AG04450 (cell line): ENCODE data around the gene DNM3. TPM values are rescaled to one million over a fixed set of nuclear protein-coding genes. Genes with fewer than 3 reads are reported as not detected.

Experiments
- CTCF ChIA-PET: fragments of 300-600, 350-600 bp; formaldehyde crosslinking; extraction: SDS; loops from one replicate; lab custom pipeline; 2022; ENCODE audit warnings: antibody characterized with exemption, inconsistent platforms; lab: Charles Lee
- POLR2A ChIA-PET: fragments of 350-600 bp; formaldehyde crosslinking; extraction: SDS; loops from one replicate; lab custom pipeline; 2021; ENCODE audit warnings: antibody characterized with exemption, inconsistent platforms; lab: Yijun Ruan, JAX
- DNase-seq: peaks from one replicate; pipeline ENCODE4 v3.0.0-alpha.2; 2011; ENCODE audit warnings: low read depth, low spot score
- H3K27ac ChIP-seq: one replicate; pipeline ENCODE4 v1.5.1; 2012; ENCODE audit warnings: low read depth, low read length, control low read depth
- H3K27me3 ChIP-seq: one replicate; pipeline ENCODE4 v1.6.0; 2012; ENCODE audit warnings: low read length; ENCODE audit not compliant: control insufficient read depth, insufficient read depth
- H3K4me3 ChIP-seq: 2 replicates; pipeline ENCODE4 v1.5.1; 2011; ENCODE audit warnings: mild to moderate bottlenecking, low read depth, low read length, control low read depth
- H3K9me3 ChIP-seq: 2 replicates; pipeline ENCODE4 v1.5.1; 2012; ENCODE audit warnings: low read length; ENCODE audit not compliant: control insufficient read depth, insufficient read depth
- polyA plus RNA-seq: library from polyadenylated mRNA; depleted of rRNA; stranded (reverse); fragments of >200 nt; gene quantifications from 2 replicates; pipeline ENCODE4 v1.2.3, GENCODE V29; 2011
- TF ChIP-seq, protein P1 (sequence below): IDR thresholded peaks from 2 replicates; pipeline ENCODE4 v1.5.1; 2011; ENCODE audit warnings: low read depth, low read length, control low read depth, inconsistent platforms

The DNM3 gene
- polyA plus RNA-seq, 1 experiment, result 0.37 TPM

GRCh38 chr1:172238158-172238557 lies 396.9 kb downstream of the DNM3 start:
- no peaks in the 10 kb centered on the region for H3K27me3 ChIP-seq
- no peaks in the 10 kb centered on the region for H3K9me3 ChIP-seq
- no peak overlapping the region for H3K27ac ChIP-seq
- POLR2A ChIA-PET, result no interaction called here
- DNase-seq, result no peak
- CTCF ChIA-PET, result no interaction called here
- H3K4me3 ChIP-seq, result no peak overlapping the region
- TF ChIP-seq, protein P1, sequence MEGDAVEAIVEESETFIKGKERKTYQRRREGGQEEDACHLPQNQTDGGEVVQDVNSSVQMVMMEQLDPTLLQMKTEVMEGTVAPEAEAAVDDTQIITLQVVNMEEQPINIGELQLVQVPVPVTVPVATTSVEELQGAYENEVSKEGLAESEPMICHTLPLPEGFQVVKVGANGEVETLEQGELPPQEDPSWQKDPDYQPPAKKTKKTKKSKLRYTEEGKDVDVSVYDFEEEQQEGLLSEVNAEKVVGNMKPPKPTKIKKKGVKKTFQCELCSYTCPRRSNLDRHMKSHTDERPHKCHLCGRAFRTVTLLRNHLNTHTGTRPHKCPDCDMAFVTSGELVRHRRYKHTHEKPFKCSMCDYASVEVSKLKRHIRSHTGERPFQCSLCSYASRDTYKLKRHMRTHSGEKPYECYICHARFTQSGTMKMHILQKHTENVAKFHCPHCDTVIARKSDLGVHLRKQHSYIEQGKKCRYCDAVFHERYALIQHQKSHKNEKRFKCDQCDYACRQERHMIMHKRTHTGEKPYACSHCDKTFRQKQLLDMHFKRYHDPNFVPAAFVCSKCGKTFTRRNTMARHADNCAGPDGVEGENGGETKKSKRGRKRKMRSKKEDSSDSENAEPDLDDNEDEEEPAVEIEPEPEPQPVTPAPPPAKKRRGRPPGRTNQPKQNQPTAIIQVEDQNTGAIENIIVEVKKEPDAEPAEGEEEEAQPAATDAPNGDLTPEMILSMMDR, result no peak

DNA sequence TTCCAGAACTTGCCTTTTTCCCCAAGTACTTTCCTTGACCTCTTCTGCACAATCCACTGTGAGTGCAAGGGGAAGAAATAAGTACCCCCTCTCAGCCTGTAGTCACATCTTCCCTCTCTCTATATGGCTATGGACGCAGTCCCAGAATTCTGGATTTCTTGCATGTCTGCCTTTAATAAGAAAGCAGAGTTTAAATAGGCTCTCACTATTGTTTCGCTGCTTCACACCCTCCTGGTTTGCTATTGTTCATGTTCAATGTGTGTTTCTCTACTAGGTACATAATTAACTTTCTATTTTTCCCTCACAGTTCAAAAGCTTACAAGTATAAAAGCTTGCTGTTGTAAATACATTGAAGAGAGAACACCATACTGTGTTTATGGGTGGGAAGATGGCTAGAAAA lies 397.7 kb downstream of the DNM3 start:
- ChIA-PET CTCF (no interaction called here), POLR2A (no interaction called here)
- no peak overlapping the region for H3K27ac ChIP-seq
- no peak overlapping the region for H3K4me3 ChIP-seq
- DNase-seq, result no peak
- no peaks in the 10 kb centered on the region for H3K9me3 ChIP-seq
- H3K27me3 ChIP-seq, result no peaks in the 10 kb centered on the region
- TF ChIP-seq, protein P1, result no peak

DNA sequence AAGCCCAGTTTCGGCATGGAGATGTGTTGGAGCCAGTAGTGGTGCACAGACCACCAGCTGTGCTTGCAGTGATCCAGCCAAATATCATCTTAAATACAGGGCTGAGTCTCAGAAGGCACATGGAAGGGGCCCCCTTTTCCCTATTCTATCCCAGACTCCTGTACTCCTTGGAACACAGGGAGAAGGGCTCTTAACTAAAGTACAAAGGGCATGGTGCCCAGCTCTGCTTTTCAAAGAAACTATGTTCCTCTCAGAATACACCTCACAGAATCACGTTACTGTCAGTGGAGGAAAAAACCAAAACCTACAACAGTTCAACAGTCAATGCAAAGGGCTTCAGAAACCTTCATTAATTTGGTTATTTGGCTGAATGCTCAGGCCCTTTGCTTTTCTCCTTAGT lies 398.6 kb downstream of the DNM3 start:
- POLR2A ChIA-PET, result no interaction called here
- no peak overlapping the region for H3K27ac ChIP-seq

DNA sequence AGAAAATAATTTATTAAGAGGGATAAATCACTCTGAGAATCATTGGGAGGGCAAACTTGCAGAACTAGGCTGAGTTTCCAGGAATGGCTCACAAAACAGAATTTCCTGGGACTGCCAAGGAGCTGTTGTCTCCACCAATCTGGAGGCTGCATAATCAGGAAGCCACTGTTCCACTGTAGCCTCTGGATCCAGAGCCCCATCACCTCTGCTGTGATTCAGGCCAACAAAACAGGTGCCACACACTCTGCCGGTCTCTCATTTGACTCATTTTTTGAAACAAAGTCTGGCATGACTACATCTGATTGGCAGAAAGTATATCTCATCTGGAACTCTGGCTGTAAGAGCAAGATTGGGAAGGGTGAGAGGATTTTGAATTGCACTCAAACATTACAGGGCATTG lies 400.2 kb downstream of the DNM3 start:
- no peaks in the 10 kb centered on the region for H3K9me3 ChIP-seq
- H3K27me3 ChIP-seq, result no peaks in the 10 kb centered on the region
- POLR2A ChIA-PET, result no interaction called here
- no peak for DNase-seq
- CTCF ChIA-PET, result no interaction called here
- H3K4me3 ChIP-seq, result no peak overlapping the region
- TF ChIP-seq, protein P1, result no peak
- no peak overlapping the region for H3K27ac ChIP-seq

More for the DNA sequence above, 398.6 kb downstream of the DNM3 start:
- H3K4me3 ChIP-seq, result no peak overlapping the region
- CTCF ChIA-PET, result no interaction called here
- no peak for DNase-seq
- no peaks in the 10 kb centered on the region for H3K9me3 ChIP-seq
- TF ChIP-seq, protein P1, result no peak
- no peaks in the 10 kb centered on the region for H3K27me3 ChIP-seq

DNA sequence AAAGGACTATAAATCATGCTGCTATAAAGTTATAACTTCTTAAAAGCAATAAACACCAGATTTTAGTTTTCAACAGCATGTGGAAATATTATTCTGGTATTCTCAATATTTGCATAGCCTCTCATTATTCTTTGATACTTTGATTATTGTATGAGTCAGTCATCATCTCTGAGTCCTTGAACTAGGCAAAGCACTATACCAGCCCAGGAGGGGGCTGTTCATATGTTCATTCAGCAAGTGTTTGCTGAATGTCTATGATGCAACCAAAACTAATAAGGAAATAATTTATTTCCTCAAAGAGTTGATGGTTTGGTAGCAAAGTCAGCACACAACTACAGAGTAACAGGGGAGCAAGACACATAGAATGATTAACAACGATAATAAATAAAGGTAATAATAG lies 403.6 kb downstream of the DNM3 start:
- ChIA-PET POLR2A (no interaction called here), CTCF (no interaction called here)

More for the DNA sequence above, 403.6 kb downstream of the DNM3 start:
- Histone ChIP-seq H3K27me3 (no peaks in the 10 kb centered on the region), H3K27ac (no peak overlapping the region), H3K4me3 (no peak overlapping the region), H3K9me3 (no peaks in the 10 kb centered on the region)
- TF ChIP-seq, protein P1, result no peak
- no peak for DNase-seq
